Epidermal melanocyte (primary cell): ENCODE results near the gene NNMT.

Experiments used
- DNase-seq: peaks from one replicate; pipeline ENCODE4 v3.0.0; 2011; ENCODE audit warnings: low spot score; ENCODE audit not compliant: insufficient read length

The NNMT gene

DNA sequence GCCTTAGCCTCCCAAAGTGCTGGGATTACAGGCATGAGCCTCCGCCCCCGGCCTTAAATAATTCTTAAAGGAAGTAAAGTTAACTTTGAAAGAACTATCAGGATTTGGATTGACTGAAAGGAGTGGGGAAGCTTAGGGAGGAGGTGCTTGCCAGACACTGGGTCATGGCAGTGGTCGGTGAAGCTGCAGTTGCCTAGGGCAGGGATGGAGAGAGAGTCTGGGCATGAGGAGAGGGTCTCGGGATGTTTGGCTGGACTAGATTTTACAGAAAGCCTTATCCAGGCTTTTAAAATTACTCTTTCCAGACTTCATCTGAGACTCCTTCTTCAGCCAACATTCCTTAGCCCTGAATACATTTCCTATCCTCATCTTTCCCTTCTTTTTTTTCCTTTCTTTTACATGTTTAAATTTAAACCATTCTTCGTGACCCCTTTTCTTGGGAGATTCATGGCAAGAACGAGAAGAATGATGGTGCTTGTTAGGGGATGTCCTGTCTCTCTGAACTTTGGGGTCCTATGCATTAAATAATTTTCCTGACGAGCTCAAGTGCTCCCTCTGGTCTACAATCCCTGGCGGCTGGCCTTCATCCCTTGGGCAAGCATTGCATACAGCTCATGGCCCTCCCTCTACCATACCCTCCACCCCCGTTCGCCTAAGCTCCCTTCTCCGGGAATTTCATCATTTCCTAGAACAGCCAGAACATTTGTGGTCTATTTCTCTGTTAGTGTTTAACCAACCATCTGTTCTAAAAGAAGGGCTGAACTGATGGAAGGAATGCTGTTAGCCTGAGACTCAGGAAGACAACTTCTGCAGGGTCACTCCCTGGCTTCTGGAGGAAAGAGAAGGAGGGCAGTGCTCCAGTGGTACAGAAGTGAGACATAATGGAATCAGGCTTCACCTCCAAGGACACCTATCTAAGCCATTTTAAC is at the start of gene NNMT:
Gene NNMT (plus strand): TSS at position 724 of the 929 bp plus-strand sequence. CDS start 158 bp downstream, at position 882.
- DNase-seq = no peak

DNA sequence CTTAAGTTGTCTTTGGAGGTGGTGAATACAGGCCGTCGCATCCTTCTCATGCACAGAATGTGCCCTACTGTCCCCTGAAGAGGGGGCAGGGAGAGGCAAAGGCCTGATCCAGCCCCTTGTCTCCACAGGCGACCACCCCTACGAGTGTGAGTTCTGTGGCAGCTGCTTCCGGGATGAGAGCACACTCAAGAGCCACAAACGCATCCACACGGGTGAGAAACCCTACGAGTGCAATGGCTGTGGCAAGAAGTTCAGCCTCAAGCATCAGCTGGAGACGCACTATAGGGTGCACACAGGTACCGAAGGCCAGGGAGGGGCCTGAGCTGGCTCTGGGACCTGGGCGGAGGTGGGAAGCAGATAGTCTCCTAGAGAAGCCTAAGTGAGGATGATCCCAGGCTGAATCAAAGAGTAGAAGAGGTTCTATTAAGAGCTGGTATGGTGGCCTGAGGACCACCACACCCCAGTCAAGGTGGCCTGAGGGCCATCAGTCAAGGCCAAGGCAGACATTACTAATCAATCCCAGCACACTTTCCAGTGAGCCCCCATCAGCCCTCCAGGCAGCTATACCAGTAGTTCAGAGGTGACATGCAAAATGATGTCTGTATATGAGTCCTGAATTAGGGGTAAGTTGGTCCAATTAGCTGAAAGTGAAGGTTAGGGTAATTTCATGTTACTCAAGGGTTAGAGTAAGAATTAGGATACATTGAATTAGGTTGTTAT is 49.0 kb upstream of the NNMT start:
- DNase-seq = no peak

GRCh38 chr11:114250180-114250579 is 46.0 kb upstream of the NNMT start:
- no peak for DNase-seq

DNA sequence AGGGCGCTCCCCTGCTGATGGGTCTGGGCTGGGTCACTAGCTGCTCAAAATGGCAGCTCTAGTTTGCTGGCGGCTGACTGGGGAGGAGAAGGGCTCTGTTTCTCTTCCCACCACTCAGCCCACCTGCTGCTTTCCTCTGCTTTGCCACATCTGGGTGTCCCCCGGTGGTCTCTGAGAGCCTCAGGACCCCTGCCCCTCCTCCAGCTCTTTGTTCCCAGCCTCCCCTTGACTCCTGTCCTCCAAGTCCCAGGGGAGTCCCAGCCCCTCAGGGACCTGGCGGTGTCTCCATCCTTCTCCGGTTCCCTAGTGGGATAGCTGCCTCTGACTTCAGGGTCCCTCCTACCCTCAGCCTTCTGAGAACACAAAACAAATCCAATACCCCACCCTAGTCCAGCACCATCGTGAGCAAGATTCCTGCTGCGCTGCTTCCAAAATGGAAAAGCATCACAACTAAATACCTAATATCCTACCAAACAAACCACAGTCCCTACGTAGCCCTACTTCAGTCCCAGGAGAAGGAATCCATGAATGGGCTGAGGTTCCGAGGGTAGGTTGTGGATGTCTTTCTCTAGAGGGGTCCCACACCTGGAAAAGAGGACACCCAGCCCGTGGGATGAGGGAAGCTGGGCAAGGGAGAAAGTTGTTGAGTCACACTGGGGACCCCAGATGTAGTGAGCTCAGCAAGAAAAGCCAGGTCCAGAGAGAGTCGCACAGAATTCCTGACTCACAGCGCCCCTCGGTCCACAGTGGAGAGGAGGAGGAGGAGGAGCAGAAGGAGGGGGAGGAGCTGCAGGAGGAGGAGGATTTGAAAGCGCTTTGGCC is 45.0 kb upstream of the NNMT start:
- no peak for DNase-seq

GRCh38 chr11:114251815-114252337 is 44.3 kb upstream of the NNMT start:
- no peak for DNase-seq

- no peak for DNase-seq
Measured at GRCh38 chr11:114252767-114253166, 43.4 kb upstream of the NNMT start.

DNA sequence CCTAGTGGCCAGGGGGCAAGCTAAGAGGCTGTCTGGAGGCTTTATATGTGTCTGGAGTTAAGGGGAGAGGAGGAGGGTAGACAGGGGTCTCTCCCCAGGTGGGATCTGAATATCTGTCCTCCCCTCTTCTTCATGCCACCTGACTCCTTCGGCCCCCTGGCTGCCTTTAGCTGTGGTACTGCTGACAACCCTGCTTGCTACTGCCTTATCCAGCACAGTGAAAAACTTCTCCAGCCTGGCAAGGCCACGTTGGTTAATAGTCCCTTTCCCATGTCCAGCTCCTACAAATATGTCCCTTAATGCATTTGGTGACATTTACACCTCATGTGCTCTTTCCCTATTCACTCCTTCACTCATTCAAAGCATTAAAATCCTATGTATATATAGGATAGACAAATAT is 42.4 kb upstream of the NNMT start:
- no peak for DNase-seq

- DNase-seq = no peak
Measured at GRCh38 chr11:114254571-114255146, 41.5 kb upstream of the NNMT start.

- DNase-seq = no peak
Measured at GRCh38 chr11:114255289-114255688, 40.9 kb upstream of the NNMT start.

DNA sequence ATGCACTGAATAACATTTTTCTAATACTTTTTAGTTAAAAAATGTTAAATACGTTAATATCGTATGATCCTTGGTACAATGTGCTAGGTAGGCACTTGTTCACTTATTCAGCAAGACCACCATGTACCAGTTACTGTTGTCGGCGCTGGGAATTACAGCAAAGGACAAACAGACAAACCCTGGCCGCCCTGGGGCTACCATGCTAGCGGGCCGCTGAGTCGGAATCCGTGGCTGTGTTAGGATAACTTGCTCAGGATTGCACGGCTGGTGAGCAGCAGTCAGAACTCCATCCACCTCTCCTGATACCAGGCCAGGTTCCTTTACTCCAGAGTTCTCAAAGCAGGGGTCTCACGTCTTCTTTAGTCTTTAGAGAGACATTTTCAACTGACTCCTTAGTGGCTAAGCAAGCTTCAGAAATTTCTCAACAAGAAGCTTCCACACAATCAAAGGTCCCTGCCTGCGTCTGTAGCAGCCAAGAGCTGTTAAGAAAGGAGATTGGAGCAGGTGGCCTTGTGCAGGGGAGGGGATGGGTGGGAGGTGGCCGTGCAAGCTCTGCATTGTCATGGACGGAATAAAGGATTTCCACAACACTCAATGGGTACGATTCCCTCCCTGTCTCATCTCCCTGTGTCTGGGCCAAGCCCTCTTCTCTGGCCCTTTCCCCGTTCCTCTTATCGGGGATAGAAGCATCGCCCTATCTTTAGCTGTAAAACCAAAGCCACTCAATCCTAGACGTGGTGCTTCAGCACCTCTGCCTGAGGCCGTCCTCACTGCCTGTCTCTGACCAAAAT is 39.8 kb upstream of the NNMT start:
- DNase-seq = no peak

DNA sequence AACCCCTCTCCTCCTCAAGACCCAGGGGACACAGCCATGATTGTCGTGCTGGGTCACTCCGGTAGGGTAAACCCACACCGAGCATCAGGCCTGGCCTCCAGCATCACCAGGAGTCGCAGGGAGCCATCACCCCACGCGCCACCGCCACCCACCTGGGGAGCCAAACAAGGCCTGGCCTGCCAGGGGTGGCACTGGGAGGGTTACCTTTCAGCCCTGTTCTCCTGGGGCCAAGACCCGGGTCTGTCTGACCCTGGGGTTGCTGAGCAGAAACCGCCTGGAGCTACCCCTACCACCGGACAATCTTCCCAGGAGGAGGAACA is 39.3 kb upstream of the NNMT start:
- no peak for DNase-seq

GRCh38 chr11:114257621-114258558 is 38.3 kb upstream of the NNMT start:
- no peak for DNase-seq

- DNase-seq = no peak
Measured at GRCh38 chr11:114258696-114259095, 37.5 kb upstream of the NNMT start.

- no peak for DNase-seq
Measured at GRCh38 chr11:114259124-114259526, 37.1 kb upstream of the NNMT start.

GRCh38 chr11:114259551-114259983 is 36.6 kb upstream of the NNMT start:
- DNase-seq = no peak

DNA sequence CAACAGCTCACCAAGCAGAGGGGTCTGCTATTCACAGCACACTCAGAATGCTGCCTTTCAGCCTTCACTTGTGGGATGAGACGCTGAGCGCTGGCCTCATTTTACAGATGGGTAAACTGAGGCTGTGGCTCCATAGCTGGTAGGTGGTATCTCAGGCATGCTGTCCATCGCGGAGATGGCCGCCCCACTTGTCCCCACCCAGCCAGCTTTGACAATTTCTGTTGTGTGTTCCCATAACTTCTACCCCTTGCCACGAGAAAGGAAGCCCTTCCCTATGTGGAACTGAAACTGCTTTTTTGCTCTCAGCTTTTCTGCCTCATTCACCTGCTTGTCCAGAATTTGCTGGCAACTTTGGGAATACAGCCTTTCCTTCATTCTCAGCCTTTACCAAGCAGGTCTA is 36.1 kb upstream of the NNMT start:
- DNase-seq = no peak

DNA sequence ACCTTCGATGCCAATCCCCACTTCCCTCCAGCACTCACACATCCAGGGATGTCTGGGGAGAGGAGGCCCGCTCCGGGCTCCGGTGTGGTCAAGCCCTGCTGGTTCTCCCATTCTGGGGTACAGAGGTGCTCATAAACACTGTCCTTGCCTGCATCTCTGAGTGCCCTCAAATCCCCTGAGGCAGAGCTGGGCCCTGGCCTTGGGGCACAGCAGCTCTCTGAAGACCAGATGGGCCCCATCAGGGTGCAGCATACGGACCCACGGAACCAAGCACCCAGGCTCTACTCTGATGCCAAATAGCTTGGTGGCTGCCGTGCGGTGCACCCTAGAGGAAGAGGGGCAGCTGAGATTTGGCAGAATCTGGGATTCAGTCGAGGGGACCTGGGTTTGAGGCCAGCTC is 35.7 kb upstream of the NNMT start:
- no peak for DNase-seq

GRCh38 chr11:114261791-114262190 is 34.4 kb upstream of the NNMT start:
- no peak for DNase-seq
